NCI-H1436 treated with DMSO at 0.1 percent for 48 hours (cell line): ENCODE measurements around the gene FBXW12.
"Not testable (repeated sequence)": the region's sequence is repeated elsewhere in the genome, so short reads cannot be mapped to it uniquely, and the experiment has no call there.

ENCODE experiments used
- DNase-seq: peaks from one replicate; lab custom pipeline; 2025; lab: John Stamatoyannopoulos, UW

Gene FBXW12

DNA sequence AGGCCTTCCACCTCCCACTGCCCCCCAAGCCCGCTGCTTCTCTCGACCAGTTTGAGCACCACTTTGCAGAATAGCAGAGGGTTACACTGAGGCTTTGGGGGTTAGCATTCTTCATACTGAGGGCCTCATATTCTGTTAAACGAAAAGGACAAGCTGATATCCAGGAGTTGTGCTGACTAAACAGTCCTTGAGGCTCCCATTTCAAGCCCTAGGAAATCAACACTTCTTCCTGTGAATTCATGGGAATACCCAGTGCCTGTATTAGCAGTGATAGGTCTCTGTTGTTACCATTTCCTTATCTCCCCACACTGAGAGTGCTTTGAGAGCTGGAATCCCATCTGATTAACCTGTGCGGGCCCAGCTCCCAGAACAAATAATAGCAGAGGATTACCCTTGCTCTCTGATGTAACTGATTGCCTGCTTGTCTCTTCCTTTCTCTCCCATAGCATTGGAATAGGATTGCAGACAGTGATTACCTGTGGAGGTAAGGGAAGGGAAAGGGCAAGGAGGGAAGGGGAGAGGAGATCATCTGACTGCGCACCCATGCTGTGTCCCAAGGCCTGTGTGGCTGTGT lies 930 bp downstream of the FBXW12 start:
- no peak for DNase-seq

DNA sequence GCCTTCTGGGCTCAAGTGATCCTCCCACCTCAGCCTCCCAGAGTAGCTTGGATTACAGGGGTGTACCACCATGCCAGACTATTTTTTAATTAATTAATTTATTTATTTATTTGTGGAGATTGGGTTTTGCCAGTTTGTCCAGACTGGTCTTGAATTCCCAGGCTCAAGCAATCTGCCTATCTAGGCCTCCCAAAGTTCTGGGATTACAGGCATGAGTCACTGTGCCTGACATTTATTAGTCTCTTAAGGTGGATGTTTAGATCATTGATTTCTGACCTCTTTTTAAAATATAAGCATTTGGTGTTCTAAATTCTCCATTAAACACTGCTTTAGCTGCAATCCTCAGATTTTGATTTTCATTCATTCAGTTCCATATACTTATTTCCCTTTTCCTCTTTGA lies 15.6 kb downstream of the FBXW12 start:
- no peak for DNase-seq

DNA sequence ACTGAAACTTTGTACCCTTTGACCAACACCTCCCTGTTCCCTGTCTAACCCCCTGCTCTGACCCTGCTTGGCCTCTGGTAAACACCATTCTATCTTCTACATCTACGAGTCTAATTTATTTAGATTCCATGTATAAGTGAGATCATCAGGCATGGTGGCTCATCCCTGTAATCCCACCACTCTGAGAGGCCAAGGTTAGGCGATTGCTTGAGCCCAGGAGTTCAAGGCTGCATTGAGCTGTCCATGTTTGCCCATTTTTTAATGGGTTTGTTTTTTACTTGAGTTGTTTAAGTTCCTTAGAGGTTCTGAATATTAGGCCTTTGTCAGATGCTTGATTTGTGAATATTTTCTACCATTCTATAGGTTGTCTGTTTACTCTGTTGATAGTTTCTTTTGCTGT lies 16.9 kb downstream of the FBXW12 start:
- no peak for DNase-seq

DNA sequence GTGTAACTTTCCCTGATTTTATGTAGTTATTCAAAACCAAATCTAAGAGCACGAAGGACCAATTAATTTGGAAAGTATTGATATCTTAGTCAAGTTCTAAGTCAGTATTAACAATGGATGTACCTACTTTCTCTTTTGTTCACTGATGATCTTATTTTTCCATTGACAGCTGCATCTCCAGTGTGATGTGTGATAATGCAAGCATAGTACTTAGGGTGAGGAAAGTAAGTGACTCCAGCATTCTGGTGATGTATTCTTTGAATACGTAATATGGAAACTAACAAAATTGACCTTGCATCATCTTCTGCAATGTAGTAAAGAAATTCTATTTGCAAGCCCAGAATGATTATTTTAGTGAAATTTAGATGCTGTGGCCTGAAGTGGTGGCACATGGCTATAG lies 22.4 kb downstream of the FBXW12 start:
- DNase-seq: no peak

DNA sequence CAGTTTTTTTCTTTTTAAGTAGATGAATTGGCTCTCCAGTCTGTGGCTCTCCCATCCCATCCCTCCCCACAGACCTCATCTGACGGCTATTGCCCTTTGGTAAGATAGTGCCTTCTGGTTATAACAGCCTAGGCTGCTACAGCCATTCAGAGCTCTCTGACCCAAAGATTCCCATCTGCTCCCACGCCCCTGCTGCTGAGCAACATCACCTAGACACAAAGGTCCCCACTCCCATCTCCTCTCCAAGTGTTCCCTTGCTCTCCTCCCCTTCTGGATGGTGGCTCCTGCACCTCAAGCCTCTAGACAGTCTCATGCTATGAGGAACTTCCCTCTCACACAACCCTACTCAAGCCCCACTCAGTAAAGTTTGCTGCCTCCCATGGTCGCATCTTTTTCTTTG lies 23.7 kb downstream of the FBXW12 start:
- DNase-seq: no peak

DNA sequence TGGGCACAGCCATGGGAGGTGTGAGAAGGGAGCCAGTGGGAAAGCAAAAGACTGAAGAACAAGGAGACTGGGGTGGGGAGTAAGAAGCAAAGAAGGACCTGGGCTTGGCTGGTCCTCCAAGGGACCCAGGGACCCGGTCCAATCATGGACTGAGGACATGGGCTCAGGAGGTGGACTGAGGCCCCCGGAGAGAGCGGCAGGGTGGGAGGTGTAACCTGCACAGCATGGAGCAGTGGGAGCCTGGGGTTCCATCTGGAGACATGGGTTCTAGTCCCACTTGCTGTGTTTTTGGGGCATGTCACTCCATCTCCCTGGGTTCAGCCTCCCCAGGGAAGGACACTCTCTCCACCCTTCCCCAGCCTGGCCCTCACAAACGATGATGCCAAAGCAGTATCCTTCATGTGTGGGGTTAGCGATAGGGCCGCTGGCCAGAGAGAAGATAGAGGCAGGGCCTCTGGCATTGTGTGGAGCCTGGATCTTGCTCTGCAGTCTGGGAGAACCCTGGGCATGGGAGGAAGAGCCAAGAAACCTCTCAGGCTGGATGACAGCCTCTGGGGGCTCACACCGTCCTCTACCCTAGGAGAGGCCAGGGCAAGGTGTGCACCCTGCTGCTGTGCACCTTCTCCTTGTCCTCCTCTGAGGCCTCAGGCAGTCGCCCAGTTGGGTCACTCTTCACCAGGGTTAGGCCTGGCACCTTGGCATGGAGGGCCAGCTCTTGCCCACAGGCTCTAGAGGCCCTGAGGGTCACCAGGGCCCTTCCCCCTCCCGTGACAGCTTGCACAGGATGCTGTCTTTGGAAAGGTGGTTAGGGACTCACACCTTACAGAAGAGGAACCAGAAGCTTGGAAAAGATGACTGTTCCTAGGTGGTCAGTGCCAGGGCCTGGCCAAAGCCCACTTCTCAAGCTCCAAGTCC lies 26.0 kb downstream of the FBXW12 start:
- no peak for DNase-seq

DNA sequence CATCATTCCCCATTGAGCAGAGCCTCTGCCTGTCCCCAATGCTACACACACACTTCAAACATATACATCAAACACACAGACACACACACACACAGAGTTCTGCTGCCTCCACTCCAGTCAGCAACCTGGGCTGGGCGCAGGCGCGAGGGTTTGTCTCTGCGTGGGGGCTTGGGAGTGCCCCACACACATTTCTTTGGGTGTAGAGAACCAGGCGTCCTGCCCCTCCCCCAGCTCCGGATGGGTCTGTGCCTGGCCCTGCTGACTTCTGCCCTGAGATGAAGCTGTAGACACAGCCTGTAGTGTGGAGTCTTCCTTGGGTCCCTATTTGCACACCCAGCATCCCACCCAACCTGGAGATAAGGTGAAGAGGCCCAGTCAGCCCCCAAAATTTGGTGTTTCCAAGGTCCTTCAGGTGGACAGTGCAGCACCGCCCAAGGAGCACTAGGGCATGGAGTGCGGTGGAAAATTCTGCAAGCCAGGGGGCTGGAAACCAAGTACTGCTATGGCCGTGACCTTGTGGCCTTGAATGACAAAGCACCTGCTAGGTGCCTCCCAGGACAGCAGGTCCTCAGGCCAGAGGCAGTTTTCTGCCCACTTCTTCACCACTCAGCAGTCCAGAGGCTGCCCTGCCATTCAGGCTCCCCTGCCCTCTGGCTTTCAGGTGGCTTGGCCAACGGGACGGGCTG lies 26.8 kb downstream of the FBXW12 start:
- no peak for DNase-seq

DNA sequence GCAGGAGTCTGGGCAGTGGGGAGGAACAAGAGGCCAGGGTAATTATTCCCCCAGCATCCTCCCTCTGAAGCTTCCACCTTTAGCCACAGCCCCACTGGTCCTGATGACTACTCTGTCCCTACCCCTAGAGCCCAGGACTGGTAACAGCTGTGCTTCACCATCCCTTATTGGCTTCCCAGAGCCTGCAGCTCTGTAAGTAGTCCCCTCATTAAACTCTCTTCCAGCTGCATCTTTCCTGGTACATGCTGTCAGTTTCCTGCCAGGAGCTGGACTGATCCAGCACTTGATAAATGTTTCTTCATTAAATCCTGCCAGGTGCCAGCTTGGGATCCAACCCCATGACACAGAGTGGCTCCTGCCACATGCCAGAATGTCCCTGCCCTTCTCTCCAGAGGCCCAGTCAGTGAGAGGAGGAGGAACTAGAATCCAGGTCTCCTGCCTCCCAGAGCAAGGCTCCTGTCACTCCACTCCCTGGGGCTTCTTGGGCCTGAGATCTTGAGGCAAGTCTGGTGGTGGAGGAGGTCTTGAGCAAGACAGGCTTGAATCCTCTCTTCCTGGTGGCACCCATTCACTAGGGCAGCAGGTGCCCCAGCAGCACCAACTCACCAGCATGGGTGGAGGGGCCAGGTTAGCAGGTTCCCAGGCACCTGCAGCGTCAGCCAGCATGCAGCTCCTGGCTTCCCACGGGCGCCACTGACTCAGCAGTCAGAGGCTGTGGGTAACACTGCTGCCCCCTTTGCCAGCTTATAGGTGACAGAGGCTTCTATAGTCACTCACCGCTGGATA lies 27.6 kb downstream of the FBXW12 start:
- DNase-seq: no peak

DNA sequence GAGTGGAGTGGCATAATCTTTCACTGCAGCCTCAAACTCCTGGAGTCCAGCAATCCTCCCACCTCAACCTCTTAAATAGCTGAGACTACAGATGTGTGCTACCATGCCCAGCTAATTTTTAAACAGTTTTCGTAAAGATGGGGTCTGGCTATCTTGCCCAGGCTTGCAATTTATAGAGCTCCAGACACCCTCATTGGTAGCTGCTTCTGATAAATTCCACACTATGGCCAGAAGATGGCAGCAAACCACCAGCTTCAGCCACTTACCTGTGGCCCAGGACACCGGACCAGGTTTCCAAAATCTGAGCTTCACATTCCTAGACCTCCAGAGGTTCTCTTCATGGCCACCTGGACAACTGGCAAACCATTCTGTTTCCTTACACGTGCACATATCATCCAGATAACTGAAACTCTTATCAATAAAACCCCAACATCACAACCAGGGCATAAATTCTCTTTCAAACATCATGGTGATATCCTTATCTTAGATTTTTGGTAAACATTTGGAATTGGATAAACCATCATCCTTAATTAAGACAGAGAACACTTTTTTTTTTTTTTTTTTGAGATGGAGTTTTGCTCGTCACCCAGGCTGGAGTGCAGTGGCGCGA lies 28.9 kb downstream of the FBXW12 start:
- DNase-seq: peak; percentile 2

DNA sequence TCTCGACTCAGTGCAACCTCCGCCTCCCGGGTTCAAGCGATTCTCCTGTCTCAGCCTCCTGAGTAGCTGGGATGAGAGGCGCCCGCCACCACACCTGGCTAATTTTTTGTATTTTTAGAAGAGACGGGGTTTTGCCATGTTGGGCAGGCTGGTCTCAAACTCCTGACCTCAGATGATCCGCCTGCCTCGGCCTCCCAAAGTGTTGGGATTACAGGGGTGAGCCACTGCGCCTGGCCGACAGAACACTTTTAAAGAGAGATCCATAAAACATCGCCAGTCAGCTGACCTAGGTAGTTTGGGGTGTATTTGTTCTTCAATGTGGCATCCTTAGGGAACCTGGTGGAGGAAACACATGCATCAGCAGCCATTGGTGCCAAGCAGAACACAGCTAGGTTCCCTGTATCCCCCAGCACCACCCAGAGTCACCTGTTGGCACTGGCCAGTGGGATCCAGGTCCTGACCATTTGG lies 29.4 kb downstream of the FBXW12 start:
- DNase-seq: not testable (repeated sequence)

DNA sequence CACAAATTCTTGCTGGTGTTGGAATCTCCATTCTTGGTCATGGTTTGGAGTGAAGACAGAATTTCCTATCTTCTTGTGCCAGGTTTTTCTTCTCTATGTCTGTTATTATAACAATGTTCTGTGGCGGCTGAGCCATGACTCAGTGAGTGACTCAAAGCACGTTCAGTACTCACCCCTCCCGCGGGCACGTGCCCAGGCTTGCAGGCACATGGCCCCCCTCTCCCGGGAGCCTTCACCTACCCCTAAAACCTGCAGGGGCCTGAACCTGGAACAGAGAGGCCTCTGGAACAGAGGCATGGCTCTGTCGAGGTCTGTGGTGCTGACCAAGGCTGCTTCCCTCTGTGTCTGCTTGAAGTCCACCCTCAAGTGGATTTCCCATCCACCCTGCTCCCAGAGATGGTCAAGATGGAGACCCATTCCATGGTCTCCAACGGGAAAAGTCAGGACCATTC lies 30.3 kb downstream of the FBXW12 start:
- no peak for DNase-seq

DNA sequence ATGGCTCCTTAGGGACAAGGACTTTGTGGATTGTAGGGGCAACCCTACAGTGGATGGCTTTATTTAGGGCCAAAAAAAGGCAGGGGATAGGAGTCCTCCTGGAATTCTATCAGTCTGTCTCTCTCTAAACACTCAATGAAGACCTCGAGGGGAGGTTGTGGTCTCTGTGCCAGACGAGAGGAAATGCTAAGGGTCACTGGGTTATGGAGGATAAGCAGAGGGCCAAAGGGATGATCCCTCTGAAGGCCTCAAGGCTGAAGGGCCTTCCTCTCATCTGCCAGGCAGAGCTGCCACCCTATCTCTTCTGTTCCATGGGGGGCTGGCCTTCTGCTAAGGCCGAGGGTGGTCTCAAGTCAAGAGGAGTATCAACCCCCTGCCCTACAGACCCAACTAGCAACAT lies 30.9 kb downstream of the FBXW12 start:
- DNase-seq: no peak

DNA sequence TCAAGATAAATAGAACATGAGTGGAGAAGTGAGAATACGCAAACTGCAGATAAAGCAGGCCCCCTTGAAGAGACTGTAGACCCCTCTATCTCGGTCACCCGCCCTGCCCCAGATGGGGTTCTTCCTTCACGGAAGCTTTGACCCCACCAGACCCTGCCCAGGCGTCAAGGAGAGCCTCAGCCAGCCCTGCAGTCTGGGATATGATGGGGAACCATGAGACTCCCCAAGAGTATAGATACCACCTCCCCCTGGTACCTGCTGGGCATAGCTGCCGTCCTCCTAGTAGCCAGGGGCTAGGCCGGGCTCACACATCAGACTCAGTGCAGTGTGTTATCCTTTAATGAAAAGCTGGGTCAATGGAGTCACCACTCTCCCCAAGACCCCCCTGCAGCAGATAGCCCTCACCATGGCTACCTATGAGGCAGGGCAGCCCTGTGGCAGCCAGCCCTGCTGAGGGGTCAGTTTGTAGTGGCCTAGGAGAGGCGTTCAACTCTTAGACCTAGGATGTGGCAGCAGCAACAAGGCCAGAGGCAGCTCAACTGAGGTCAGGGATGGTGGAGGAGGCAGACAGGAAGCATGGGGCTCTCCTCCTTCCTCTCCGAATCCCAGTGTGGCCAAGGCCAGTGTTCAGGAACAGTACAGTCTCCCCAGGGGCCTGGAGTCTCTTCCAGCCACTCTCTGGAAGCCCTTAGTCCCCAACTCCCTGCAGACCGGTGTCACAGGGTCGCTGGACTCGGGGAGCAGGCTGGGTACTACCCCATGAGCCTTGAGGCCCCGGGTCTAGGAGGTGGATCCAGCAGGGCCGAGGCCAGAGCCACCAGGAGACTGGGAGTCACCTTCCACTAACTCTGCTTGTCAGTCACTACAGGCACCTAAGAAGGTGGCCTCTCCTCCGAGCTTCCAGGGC lies 31.8 kb downstream of the FBXW12 start:
- no peak for DNase-seq

DNA sequence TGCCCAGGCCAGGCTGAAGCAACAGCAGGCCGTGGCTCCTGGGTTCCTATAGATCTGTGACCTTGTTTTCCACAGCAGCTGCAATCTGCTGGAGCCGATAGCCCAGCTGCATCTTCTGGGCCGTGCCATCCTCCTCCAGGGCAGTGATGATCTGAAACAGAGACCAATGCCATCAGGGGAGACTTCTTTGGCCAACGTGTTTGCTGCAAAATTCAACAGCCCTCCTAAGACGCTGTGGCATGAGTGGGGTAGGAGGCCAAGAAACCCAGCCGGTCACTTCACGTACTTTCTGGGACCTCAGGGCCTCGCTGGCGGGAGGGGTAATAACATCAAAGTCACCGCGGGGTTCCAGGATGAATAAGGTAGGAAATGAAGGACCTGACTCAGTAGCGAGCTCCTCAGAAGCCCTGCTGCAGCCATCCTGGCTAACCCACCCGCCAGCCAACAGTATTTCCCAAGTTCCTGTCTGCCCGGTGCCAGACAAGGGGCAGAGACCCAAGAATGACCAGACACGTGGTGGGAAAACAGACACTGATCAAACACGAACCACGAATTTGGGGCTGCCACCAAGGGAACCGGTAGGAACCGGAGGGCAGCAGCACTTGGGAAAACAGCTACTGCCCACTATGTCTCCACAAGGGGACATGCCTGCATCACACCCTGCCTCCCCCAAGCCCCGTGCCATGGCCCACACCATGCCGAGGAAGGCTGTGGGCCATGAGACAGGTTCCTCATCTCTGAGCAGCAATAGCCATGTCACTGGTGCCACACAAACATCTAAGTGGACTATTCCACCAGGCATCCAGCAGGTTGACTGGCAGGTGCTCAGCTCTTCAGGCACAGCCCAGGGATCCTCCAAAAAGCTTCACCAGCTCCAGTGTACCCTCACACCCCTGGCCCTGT lies 32.7 kb downstream of the FBXW12 start:
- DNase-seq: no peak

DNA sequence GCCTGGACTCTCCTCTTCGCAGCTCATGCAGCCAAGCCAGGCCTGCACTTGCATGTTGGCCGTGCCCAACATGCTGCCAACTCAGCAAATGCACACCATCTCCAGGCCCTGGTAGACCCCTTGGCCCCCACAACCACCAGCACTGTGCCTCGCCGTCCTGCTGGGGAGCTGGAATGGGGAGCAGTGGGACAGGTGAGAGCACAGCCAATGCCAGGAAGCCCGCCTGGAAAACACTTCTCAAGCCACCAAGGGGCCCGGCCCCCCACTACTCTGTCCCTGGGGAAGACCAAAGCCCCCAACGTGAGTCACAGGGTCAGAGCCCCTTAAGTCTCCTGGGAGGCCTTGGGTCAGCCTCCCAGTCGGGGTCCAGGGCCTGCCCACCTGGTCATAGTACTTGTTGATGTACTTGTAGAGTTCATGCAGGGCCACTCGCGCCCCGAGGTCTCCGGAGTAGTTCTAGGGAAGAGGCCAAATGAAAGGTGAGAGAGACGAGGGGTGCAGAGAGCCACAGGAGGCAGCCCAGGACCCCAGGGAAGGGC lies 33.4 kb downstream of the FBXW12 start:
- no peak for DNase-seq

DNA sequence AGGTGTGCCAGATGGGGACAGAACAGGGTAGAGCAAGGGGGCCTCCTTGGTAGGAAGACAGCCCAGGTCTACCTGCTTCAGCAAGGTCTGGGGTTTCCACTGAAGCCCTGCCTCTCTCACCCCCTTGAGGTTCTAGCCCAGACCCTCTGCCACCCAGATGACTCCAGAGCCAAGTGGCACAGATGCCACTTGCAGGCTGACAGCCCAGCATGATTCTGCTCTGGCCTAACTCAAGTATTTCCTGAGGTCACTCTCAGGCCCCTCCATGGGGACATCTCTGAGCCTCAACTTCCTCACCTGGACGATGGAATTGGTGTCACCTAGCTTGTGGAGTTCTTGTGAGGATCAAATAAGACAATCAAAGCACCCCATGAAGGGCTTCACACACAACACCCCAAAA lies 34.0 kb downstream of the FBXW12 start:
- no peak for DNase-seq

DNA sequence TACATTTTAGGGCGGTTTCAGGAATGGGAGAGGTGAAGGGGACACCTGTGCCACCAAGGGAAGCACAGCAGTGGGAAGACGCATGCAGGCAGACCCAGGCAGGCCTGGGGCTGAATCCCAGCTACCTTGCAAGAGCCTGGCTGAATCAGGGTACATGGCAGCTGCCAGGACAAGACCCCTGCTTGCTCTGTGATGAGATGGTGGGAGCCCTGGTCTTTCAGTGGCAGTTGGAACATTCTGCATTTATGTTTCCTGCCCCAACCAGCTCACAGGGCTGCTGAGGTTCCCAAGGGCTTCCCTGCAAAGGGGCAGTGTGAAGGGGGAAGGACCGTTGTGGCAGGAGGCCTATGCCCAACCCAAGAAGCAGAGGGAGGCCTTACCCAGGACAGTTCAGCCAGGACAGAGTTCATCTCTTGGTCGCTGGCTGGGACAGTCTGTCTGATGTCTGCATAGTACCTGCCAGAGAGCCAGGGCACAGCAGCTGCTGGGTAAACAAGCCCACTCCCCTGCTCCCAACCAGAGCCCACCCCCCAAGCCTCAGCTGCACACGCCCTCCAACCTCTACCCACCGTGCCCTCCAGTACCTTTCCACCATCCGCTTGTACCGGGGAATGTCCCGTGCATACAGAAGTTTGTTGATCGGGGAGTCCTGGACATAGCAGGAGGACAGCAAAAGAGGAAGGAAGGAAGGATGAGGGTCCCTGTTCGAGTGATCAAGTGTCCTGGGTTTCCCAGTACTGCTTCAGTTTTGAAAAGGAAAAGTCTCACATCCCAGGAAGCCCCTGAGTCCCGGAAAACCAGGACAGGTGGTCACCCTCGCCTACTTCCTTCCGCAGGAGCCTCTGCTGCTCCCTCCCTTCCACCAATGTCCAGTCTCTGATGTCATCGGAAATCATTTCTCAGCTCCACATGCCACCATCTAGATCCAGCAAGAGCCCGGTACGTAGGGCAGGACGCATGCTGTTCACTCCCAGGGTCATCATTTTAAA lies 34.7 kb downstream of the FBXW12 start:
- DNase-seq: no peak

DNA sequence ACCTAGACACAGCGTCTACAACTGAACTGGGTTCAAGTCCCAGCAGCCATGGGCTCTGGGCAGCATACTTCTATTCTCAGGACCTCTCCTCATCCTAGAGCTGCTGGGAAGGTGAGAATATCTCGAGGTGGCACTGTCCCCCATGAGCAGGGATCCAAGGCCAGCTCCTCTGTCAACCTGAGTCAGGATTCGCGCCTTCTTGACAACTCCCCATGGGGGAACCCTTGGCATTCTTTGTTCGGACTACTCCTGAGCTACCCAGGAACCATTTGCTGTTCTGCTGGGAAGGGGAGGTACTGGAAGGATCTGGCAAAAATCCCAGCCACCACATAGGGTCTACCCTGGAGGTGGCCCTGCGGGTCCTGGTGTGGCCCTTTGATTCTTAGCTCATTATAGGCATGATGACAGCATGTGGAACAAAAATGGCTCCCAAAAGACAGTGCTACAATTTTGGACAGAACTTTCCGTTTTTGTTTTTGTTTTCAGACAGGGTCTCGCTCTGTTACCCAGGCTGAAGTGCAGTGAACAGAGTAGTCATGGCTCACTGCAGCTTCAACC lies 35.6 kb downstream of the FBXW12 start:
- DNase-seq: no peak
